ENCODE results near the gene TMEM203. TPM values are rescaled to one million over a fixed set of nuclear protein-coding genes. Genes with fewer than 3 reads are reported as not detected.

TMEM203 gene
- total RNA-seq, 4 donors from 2014 or later, result 19.4 to 29.6 (median 25.4) TPM

GRCh38 chr9:137236238-137236935 is 30.9 kb upstream of the TMEM203 start:
- H3K27ac ChIP-seq, result peak overlapping the region in 1 of 4 donors; percentile 39
- peak overlapping the region in 3 of 4 donors; percentile 7 to 40 (median 7) for H3K4me3 ChIP-seq
- H3K4me1 ChIP-seq, result peaks cover 16 to 53% (median 23%) of the 10 kb centered on the region in 3 donors
- no peaks in the 10 kb centered on the region for H3K9me3 ChIP-seq
- intact Hi-C loops (cut with DNase I), result loop anchor here (10.0 kb wide), 1 partner anchor 52 kb away; the partner anchor contains the start of genes ANAPC2 and SSNA1
- peaks cover 0 to 49% (median 0%) of the 10 kb centered on the region in 4 donors for H3K27me3 ChIP-seq
- 0% methylated on average over 4 of the region's 31 CpGs; no CpG with 5 or more reads in 1 of the 2 donors for WGBS, 2 donors
- TF ChIP-seq POLR2A (IDR thresholded peaks at IDR 0.05) (no peak), CTCF (IDR thresholded peaks at IDR 0.05) (peak; percentile 99 to 100 (median 100))
- no peak for DNase-seq
- H3K36me3 ChIP-seq, result no peaks in the 10 kb centered on the region

DNA sequence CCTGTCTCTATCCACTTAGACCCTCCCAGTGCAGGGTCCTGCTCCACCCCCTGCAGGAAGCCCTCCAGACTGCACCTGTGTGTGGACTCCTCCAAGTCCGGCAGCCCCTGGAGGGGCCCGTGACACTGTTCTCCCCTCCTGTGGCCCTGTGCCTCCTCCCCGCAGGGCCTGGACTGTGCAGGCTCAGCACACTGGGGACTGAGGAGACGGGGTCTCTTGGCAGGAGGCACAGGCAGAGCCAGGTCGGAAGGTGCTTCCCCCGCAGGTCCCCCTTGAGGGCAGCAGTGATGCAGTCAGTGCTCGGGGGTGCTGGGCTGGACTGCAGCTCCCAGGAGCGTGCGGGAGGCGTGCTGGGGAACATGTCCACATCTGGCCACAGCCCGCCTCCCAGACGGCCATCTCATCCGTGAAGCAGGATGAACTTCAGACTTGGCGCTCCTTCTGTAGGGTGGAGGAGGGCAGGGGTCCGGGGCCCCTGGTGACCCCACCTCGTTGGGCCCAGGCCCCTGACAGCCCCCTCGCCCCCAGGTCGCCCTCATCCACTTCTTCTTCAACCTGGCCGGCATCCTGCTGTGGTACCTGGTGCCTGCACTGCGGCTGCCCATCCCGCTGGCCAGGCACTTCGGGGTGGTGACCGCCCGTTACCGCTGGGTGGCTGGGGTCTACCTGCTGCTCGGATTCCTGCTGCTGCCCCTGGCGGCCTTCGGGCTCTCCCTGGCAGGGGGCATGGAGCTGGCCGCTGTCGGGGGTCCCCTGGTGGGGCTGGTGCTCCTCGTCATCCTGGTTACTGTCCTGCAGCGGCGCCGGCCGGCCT is 30.2 kb upstream of the TMEM203 start:
- intact Hi-C loops (cut with DNase I), result loop anchor here (10.0 kb wide), 1 partner anchor 51 kb away; the partner anchor contains the start of genes ANAPC2 and SSNA1
- no peak overlapping the region for H3K27ac ChIP-seq

DNA sequence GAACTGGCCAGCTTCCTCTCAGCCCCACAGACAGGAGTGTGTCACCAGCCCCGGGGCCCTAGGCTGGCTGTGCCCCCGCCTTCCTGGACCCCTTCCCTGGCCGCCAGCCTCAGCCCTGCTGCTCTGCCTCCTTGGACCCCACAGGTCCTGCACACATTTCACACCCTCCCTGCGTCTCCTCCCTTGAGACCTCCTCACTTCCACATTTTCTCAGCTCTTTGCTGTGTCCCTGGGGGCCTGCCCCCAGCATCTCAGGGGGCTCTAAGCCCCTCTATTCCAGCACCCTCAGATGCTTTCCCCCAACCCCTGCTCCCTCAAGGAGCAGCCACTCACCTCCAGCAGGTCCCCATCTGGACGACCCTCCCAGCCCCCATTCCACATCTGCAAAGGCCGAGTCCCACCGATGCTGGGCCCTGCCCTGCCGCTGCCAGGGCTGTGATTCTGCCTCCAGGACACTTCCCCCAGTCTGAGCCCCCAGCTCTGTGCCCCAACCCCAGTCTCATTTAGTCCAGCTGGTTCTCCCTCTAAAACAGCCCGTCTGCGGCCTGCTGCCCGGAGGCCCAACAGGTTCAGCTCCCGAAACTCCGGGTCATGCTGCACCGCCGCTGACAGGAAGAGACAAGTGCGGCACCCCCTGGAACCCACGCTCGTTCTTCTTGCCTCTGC is 29.4 kb upstream of the TMEM203 start:
- intact Hi-C loops (cut with DNase I), result loop anchor here (10.0 kb wide), 1 partner anchor 50 kb away; the partner anchor contains the start of genes ANAPC2 and SSNA1
- peaks cover 16 to 46% (median 22%) of the 10 kb centered on the region in 3 donors for H3K4me1 ChIP-seq
- whole genome bisulfite sequencing, 2 donors, result 58 to 64% methylated on average over 10 to 15 of the region's 18 CpGs
- TF ChIP-seq CTCF (IDR thresholded peaks at IDR 0.05) (no peak), POLR2A (IDR thresholded peaks at IDR 0.05) (no peak)
- H3K36me3 ChIP-seq, result no peaks in the 10 kb centered on the region
- no peaks in the 10 kb centered on the region for H3K9me3 ChIP-seq
- H3K27ac ChIP-seq, result no peak overlapping the region
- peaks cover 0 to 64% (median 0%) of the 10 kb centered on the region in 4 donors for H3K27me3 ChIP-seq
- H3K4me3 ChIP-seq, result no peak overlapping the region
- no peak for DNase-seq

More for the DNA sequence above, 30.2 kb upstream of the TMEM203 start:
- H3K4me1 ChIP-seq, result peaks cover 16 to 53% (median 23%) of the 10 kb centered on the region in 3 donors
- TF ChIP-seq CTCF (IDR thresholded peaks at IDR 0.05) (no peak), POLR2A (IDR thresholded peaks at IDR 0.05) (no peak)
- H3K27me3 ChIP-seq, result peaks cover 0 to 57% (median 0%) of the 10 kb centered on the region in 4 donors
- no peak for DNase-seq
- H3K36me3 ChIP-seq, result no peaks in the 10 kb centered on the region
- WGBS, 2 donors, result 67 to 80% methylated on average over 1 to 3 of the region's 35 CpGs
- H3K9me3 ChIP-seq, result no peaks in the 10 kb centered on the region
- peak overlapping the region in 3 of 4 donors; percentile 7 to 40 (median 7) for H3K4me3 ChIP-seq

DNA sequence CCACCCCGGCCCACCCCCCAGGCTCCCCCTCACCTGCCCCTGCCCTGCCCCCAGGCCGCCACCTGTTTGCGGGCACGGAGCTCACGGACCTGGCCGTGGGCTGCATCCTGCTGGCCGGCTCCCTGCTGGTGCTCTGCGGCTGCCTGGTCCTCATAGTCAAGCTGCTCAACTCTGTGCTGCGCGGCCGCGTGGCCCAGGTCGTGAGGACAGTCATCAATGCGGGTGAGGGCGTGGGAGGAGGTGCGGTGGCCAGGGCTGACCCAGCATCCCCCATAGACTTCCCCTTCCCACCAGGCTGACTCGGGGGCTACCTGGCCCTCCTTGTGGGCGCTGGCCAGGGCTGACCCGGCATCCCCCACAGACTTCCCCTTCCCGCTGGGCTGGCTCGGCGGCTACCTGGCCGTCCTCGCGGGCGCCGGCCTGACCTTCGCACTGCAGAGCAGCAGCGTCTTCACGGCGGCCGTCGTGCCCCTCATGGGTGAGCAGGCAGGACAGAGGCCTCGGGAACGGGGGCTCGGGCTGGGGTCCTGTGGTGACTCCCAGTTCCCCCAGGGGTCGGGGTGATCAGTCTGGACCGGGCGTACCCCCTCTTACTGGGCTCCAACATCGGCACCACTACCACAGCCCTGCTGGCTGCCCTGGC is 28.7 kb upstream of the TMEM203 start:
- 51 to 68% methylated on average over 5 to 16 of the region's 40 CpGs for WGBS, 2 donors
- Histone ChIP-seq H3K27me3 (peaks cover 0 to 71% (median 0%) of the 10 kb centered on the region in 4 donors), H3K4me3 (no peak overlapping the region), H3K9me3 (no peaks in the 10 kb centered on the region), H3K36me3 (no peaks in the 10 kb centered on the region), H3K4me1 (peaks cover 15 to 38% (median 16%) of the 10 kb centered on the region in 3 donors), H3K27ac (no peak overlapping the region)
- no peak for DNase-seq
- TF ChIP-seq POLR2A (IDR thresholded peaks at IDR 0.05) (no peak), CTCF (IDR thresholded peaks at IDR 0.05) (no peak)
- intact Hi-C loops (cut with DNase I), result loop anchor here (10.0 kb wide), 1 partner anchor 49 kb away; the partner anchor contains the start of genes ANAPC2 and SSNA1
